GM12892 (cell line): ENCODE data around the gene MAGEL2.

ENCODE experiments used
- POLR2A ChIP-seq: IDR thresholded peaks from 2 replicates; pipeline ENCODE4 v1.6.1; 2011; ENCODE audit warnings: low read depth, low read length, control low read depth
- POLR2AphosphoS5 ChIP-seq: IDR thresholded peaks from 2 replicates; pipeline ENCODE4 v1.6.1; 2011; ENCODE audit warnings: low read depth, low read length, control low read depth

DNA sequence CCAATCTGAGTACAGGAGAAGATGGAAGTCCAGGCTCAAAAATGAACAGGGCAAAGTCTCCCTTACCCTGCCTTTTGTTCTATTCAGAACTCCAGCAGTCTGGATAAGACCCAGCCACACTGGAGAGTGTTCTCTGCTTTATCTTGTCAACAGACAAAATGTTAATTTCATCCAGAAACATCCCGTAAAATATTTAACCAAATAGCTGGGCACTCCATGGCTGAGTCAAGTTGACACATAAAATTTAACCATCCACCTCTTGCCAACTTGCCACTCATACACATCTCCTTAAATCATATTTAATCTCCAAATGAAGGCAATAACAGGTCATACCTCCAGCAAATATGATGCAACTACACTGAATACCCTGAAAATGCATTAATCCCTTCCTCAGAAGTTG, 48.6 kb downstream of the MAGEL2 start:
- TF ChIP-seq POLR2A (no peak), POLR2AphosphoS5 (no peak)
